GM20000 (cell line): ENCODE measurements around the gene MFSD1.

ENCODE experiments used
- DNase-seq: peaks from one replicate; pipeline ENCODE4 v3.0.0; 2012; ENCODE audit warnings: low spot score
- TF ChIP-seq, protein P1 (sequence below): IDR thresholded peaks from 2 replicates; pipeline ENCODE4 v1.5.1; 2012; ENCODE audit warnings: mild to moderate bottlenecking, control low read depth; ENCODE audit errors: extremely low read depth, missing control alignments

Gene MFSD1

GRCh38 chr3:158771982-158772381 is 29.9 kb upstream of the MFSD1 start:
- TF ChIP-seq, protein P1, sequence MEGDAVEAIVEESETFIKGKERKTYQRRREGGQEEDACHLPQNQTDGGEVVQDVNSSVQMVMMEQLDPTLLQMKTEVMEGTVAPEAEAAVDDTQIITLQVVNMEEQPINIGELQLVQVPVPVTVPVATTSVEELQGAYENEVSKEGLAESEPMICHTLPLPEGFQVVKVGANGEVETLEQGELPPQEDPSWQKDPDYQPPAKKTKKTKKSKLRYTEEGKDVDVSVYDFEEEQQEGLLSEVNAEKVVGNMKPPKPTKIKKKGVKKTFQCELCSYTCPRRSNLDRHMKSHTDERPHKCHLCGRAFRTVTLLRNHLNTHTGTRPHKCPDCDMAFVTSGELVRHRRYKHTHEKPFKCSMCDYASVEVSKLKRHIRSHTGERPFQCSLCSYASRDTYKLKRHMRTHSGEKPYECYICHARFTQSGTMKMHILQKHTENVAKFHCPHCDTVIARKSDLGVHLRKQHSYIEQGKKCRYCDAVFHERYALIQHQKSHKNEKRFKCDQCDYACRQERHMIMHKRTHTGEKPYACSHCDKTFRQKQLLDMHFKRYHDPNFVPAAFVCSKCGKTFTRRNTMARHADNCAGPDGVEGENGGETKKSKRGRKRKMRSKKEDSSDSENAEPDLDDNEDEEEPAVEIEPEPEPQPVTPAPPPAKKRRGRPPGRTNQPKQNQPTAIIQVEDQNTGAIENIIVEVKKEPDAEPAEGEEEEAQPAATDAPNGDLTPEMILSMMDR = no peak
- no peak for DNase-seq

GRCh38 chr3:158773166-158773565 is 28.7 kb upstream of the MFSD1 start:
- DNase-seq = no peak
- TF ChIP-seq, protein P1 = no peak

- DNase-seq = no peak
- TF ChIP-seq, protein P1 = no peak
Measured at GRCh38 chr3:158773845-158774830, 27.7 kb upstream of the MFSD1 start.

- TF ChIP-seq, protein P1 = no peak
- no peak for DNase-seq
Measured at GRCh38 chr3:158774965-158775364, 26.9 kb upstream of the MFSD1 start.

GRCh38 chr3:158775426-158776410 is 26.1 kb upstream of the MFSD1 start:
- TF ChIP-seq, protein P1 = no peak
- DNase-seq = no peak

DNA sequence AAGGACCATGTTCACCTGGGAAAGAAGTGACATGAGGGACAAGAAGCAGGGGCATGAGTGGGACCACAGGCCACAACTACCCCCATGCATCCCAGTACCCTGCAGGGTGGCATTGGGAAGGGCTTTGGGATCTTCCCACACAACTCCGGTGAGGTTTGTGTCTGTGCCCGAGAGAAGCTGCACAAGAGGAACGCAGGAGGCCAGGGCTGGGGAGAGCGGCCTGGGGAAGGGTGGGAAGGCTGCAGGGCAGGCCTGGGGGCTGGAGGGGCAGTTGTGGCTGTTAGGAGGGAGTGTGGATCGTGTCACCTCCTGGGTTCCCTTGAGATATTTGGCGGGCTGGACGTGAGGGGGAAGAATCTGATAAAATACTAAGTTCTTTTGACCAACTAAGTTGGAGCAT is 25.3 kb upstream of the MFSD1 start:
- TF ChIP-seq, protein P1 = no peak
- no peak for DNase-seq
